ENCODE data around the gene MIF.

DNA sequence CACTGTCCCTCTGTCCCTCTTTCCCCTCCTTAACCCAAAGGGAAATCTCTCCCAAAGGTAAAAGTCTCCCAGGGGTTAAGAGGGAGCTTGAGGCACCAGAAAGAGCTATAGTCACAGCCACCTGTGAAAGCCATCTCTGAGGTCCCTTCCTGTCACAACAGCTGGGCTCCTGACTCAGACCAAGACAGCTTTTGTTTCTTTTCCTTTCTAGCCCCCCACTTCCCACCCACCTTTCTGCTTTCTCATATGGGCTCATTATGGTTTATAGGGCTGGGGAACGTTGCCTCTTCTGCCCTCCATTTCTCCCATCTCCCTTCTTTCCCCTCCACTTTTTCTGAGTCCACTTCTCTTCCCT, 19.1 kb downstream of the MIF start:
- TF ChIP-seq, protein P1, sequence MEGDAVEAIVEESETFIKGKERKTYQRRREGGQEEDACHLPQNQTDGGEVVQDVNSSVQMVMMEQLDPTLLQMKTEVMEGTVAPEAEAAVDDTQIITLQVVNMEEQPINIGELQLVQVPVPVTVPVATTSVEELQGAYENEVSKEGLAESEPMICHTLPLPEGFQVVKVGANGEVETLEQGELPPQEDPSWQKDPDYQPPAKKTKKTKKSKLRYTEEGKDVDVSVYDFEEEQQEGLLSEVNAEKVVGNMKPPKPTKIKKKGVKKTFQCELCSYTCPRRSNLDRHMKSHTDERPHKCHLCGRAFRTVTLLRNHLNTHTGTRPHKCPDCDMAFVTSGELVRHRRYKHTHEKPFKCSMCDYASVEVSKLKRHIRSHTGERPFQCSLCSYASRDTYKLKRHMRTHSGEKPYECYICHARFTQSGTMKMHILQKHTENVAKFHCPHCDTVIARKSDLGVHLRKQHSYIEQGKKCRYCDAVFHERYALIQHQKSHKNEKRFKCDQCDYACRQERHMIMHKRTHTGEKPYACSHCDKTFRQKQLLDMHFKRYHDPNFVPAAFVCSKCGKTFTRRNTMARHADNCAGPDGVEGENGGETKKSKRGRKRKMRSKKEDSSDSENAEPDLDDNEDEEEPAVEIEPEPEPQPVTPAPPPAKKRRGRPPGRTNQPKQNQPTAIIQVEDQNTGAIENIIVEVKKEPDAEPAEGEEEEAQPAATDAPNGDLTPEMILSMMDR (IDR thresholded peaks at IDR 0.05; ENCODE audit: low read depth, low read length): no peak
- TF ChIP-seq, protein P2, sequence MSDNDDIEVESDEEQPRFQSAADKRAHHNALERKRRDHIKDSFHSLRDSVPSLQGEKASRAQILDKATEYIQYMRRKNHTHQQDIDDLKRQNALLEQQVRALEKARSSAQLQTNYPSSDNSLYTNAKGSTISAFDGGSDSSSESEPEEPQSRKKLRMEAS (IDR thresholded peaks at IDR 0.05; ENCODE audit: low read depth, low read length): no peak
- TF ChIP-seq POLR2A (IDR thresholded peaks at IDR 0.05; ENCODE audit: extremely low read depth, insufficient read length) (no peak), MYC (IDR thresholded peaks at IDR 0.05; ENCODE audit: low read depth, low read length) (no peak)
